ENCODE data around the gene LYPD4.
A peak's percentile ranks its signal among the peaks of the same experiment; 100 is the strongest.

LYPD4 gene

DNA sequence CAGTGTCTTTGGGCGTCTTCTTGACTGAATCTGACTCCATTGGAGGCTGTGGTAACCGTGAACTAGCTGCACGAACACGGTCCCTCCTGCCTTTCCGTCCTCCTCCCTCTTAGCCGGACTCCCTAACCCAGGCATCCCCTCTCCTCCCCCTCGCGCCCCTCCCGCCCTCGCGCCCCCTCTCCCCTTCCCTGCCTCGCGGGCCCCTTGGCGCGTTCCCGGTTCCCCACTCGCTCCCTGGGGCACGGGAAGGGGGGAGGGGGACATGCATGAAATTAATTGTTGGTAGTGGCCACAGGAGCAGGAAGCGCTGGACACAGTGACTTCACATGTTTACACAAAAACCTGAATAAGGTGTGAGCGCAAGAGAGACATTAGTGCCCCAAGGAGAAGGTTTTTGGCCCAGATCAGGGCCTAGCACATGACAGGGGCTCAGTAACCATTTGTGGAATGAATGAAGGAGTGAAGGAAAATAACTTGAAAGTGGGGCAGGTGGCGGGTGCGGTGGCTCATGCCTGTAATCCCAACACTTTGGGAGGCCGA, 638 bp upstream of the LYPD4 start:
- no peaks in the 10 kb centered on the region for H3K27me3 ChIP-seq

GRCh38 chr19:41845001-41845050, 343 bp upstream of the LYPD4 start, which contains the start of gene DMRTC2:
Gene DMRTC2 (plus strand): TSS chr19:41845042. CDS start chr19:41847429, 2,387 bp downstream.
- Histone ChIP-seq H3K36me3 (no peaks in the 10 kb centered on the region), H3K27ac (no peak within 1 kb of the TSS), H3K9me3 (peaks cover 10% of the 10 kb centered on the region; the same call in 1 of the 2 replicates)

More for the DNA sequence above, 638 bp upstream of the LYPD4 start:
- H3K9me3 ChIP-seq: peaks cover 10% of the 10 kb centered on the region; the same call in 1 of the 2 replicates
- no peak overlapping the region for H3K27ac ChIP-seq
- no peaks in the 10 kb centered on the region for H3K4me1 ChIP-seq
- no peak overlapping the region for H3K4me3 ChIP-seq
- no peak for TF ChIP-seq Cebpa-rat (IDR thresholded peaks at IDR 0.05)
- H3K4me2 ChIP-seq: no peak overlapping the region
- H4K20me1 ChIP-seq: no peaks in the 10 kb centered on the region
- H3K9ac ChIP-seq: no peak overlapping the region
- no peaks in the 10 kb centered on the region for H3K36me3 ChIP-seq

DNA sequence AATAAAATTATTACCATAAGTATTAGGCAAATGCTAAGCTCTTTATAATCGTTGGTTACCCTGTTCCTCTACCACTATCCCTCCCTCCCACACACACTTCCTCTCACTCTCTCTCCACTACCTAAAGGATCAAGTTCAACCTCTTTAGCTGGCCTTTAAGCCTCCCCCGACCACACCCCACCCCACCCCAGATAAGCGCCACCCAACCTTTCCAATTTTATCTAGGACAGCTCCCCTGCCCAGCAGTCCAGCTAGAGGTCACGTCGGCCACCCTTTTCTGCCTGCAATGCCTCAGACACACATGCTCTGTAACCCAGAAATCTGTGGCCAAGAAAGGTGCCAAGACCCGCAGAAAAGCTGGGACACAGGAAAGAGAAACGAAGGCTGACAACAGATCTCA, 1.1 kb downstream of the LYPD4 start:
- Histone ChIP-seq H3K9ac (no peak overlapping the region), H4K20me1 (no peaks in the 10 kb centered on the region), H3K4me3 (no peak overlapping the region), H3K9me3 (peaks cover 10% of the 10 kb centered on the region; the same call in 1 of the 2 replicates), H3K27ac (no peak overlapping the region), H3K4me2 (no peak overlapping the region), H3K4me1 (no peaks in the 10 kb centered on the region), H3K27me3 (no peaks in the 10 kb centered on the region), H3K36me3 (no peaks in the 10 kb centered on the region)
- TF ChIP-seq Cebpa-rat (IDR thresholded peaks at IDR 0.05): no peak

More at GRCh38 chr19:41845001-41845050, 343 bp upstream of the LYPD4 start, which contains the start of gene DMRTC2:
- Histone ChIP-seq H3K4me2 (no peak within 1 kb of the TSS), H3K4me1 (no peaks in the 10 kb centered on the region), H3K27me3 (no peaks in the 10 kb centered on the region), H3K9ac (no peak within 1 kb of the TSS), H4K20me1 (no peaks in the 10 kb centered on the region), H3K4me3 (no peak within 1 kb of the TSS)
- TF ChIP-seq Cebpa-rat (IDR thresholded peaks at IDR 0.05): no peak

DNA sequence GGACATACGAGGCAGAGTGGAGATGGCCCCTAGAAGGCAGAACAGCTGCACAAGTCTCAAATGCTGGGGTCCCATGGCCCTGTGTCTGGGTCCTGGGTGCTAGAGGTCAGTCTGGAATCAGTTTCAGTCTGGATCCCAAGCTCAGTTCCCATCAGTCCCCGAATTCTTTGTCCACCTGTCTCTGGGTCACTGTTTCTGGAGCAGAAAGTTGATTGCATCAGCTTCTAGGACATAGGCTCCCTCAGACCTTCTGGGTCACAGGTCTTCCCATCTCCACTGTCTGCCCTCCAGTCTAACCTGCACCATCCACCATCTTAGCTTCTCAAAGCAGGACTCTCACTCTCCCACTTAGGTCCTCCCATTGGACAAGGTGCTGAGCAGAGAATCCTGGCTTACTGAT, 5.3 kb downstream of the LYPD4 start:
- H3K4me3 ChIP-seq: no peak overlapping the region
- H3K4me2 ChIP-seq: no peak overlapping the region
- H3K27me3 ChIP-seq: no peaks in the 10 kb centered on the region
- H3K27ac ChIP-seq: no peak overlapping the region
- no peaks in the 10 kb centered on the region for H3K36me3 ChIP-seq
- no peak overlapping the region for H3K9ac ChIP-seq
- peaks cover 9% of the 10 kb centered on the region for H3K4me1 ChIP-seq
- peaks cover 4% of the 10 kb centered on the region; the same call in 1 of the 2 replicates for H3K9me3 ChIP-seq
- H4K20me1 ChIP-seq: no peaks in the 10 kb centered on the region
- TF ChIP-seq Cebpa-rat (IDR thresholded peaks at IDR 0.05): no peak

GRCh38 chr19:41837981-41838708, 6.3 kb downstream of the LYPD4 start:
- Histone ChIP-seq H3K4me2 (no peak overlapping the region), H3K4me1 (peaks cover 9% of the 10 kb centered on the region), H3K27ac (no peak overlapping the region), H3K9me3 (no peaks in the 10 kb centered on the region), H3K9ac (no peak overlapping the region), H4K20me1 (no peaks in the 10 kb centered on the region), H3K4me3 (no peak overlapping the region), H3K36me3 (no peaks in the 10 kb centered on the region), H3K27me3 (no peaks in the 10 kb centered on the region)
- no peak for TF ChIP-seq Cebpa-rat (IDR thresholded peaks at IDR 0.05)

DNA sequence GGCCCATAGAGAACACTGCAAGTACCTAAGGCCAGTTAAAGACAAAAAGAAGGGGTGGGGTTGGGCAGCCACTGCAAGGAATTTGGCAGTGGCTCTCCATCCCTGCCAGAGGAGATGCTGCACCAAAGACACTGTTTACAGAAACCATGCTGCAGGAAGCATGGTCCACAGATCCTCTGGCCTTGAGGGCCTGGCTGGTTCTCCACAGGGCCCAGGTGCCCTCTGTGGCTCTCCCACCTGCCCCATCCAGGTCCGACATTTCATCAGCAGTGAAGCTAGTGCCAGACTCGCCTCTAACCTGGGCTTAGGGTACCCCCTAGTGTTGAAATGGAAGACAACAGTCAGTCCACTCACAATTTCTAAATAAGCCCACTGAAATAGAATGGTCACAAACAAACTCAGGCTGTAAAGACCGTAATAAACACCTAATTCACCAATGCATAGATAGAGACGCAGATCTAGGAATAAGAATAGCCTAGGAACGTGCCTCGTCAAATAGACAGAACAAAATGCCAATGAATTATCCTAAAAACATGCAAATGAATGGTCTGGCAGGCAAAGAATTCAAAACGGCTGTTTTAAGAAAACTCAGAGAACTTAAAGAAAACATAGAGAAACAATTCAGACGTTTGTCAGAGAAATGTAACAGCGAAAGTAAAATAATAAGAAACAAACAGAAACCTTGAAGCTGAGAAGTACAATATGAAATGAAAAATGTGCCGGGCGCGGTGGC, 23.3 kb downstream of the LYPD4 start:
- Histone ChIP-seq H3K4me3 (no peak overlapping the region), H3K9me3 (no peaks in the 10 kb centered on the region), H3K4me1 (no peaks in the 10 kb centered on the region), H3K27ac (no peak overlapping the region), H3K9ac (no peak overlapping the region), H3K4me2 (no peak overlapping the region), H3K27me3 (no peaks in the 10 kb centered on the region), H3K36me3 (no peaks in the 10 kb centered on the region), H4K20me1 (no peaks in the 10 kb centered on the region)
- TF ChIP-seq Cebpa-rat (IDR thresholded peaks at IDR 0.05): no peak

GRCh38 chr19:41816761-41817160, 27.7 kb downstream of the LYPD4 start:
- Histone ChIP-seq H3K27me3 (no peaks in the 10 kb centered on the region), H3K4me1 (peaks cover 31% of the 10 kb centered on the region), H3K4me3 (no peak overlapping the region), H3K27ac (no peak overlapping the region), H4K20me1 (no peaks in the 10 kb centered on the region), H3K9ac (no peak overlapping the region), H3K9me3 (no peaks in the 10 kb centered on the region), H3K36me3 (no peaks in the 10 kb centered on the region), H3K4me2 (no peak overlapping the region)
- no peak for TF ChIP-seq Cebpa-rat (IDR thresholded peaks at IDR 0.05)

GRCh38 chr19:41815301-41815700, 29.2 kb downstream of the LYPD4 start:
- H3K4me2 ChIP-seq: peak overlapping the region; percentile 40; the same call in 1 of the 2 replicates
- no peaks in the 10 kb centered on the region for H3K27me3 ChIP-seq
- no peak overlapping the region for H3K9ac ChIP-seq
- no peak overlapping the region for H3K4me3 ChIP-seq
- H3K4me1 ChIP-seq: peaks cover 45% of the 10 kb centered on the region
- no peak for TF ChIP-seq Cebpa-rat (IDR thresholded peaks at IDR 0.05)
- H3K36me3 ChIP-seq: no peaks in the 10 kb centered on the region
- no peak overlapping the region for H3K27ac ChIP-seq
- H4K20me1 ChIP-seq: no peaks in the 10 kb centered on the region
- H3K9me3 ChIP-seq: no peaks in the 10 kb centered on the region

- Histone ChIP-seq H3K4me3 (no peak overlapping the region), H3K36me3 (no peaks in the 10 kb centered on the region), H3K27me3 (no peaks in the 10 kb centered on the region), H3K9me3 (no peaks in the 10 kb centered on the region), H4K20me1 (no peaks in the 10 kb centered on the region), H3K4me1 (peaks cover 59% of the 10 kb centered on the region), H3K4me2 (peak overlapping the region; percentile 40), H3K27ac (no peak overlapping the region), H3K9ac (no peak overlapping the region)
- TF ChIP-seq Cebpa-rat (IDR thresholded peaks at IDR 0.05): no peak
These were observed 30.6 kb downstream of the LYPD4 start for GRCh38 chr19:41813911-41814310.

- no peak for TF ChIP-seq Cebpa-rat (IDR thresholded peaks at IDR 0.05)
- Histone ChIP-seq H3K4me1 (peaks cover 68% of the 10 kb centered on the region), H4K20me1 (no peaks in the 10 kb centered on the region), H3K27me3 (no peaks in the 10 kb centered on the region), H3K27ac (0 out of 2 replicates have a peak overlapping the region, but pooled peaks have one; percentile 85), H3K4me2 (peak overlapping the region; percentile 92), H3K4me3 (no peak overlapping the region), H3K9me3 (no peaks in the 10 kb centered on the region), H3K36me3 (no peaks in the 10 kb centered on the region), H3K9ac (no peak overlapping the region)
These were observed 32.5 kb downstream of the LYPD4 start for GRCh38 chr19:41811981-41812380.

Data from BLaER1 (cell line).